ENCODE results near the gene CLDN6.

DNA sequence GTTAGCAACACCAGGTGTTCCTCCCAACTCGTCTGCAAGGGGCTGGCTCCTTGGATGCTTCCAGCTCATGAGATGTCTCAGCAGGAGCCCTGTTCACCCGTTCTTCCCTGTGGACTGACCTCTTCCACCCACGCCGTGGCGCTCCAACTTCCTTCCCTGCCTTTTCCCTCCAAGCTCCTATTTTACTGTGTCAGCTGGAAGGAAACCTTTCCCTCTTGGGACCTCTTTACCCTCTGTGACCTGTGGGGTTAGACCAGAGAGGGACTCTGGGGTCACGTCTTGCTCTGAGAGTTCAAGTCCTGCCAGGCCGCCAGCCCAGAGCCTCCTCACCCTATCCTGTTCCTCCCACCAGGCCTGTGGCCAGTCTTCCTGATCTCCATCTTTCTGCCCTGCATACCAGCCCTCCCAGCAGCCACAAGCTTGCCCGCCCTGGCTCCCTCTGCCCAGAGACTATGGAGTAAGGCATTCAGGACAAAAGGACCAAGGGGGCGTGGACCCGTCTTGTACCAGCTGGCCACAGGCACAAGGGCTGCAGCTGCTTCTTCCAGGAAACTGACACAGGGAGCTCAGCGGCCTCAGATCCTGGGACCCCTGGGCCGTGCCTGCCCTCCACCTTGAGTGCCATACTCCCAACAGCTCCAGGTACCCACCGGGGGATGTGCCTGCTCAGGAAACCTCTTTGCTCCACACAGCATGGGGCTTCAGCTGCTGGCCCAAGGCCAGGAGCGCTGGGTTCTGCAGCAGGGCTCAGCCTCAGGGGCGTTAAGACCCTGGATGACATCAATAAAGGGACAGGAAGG is 45.8 kb downstream of the CLDN6 start:
- TF ChIP-seq POLR2AphosphoS2 (IDR thresholded peaks at IDR 0.05; ENCODE audit: low read depth, low read length) = no peak
- no peak for TF ChIP-seq KAT7 (CRISPR knock-in tag; IDR thresholded peaks at IDR 0.05; ENCODE audit: borderline replicate concordance)
- no peak for TF ChIP-seq ZNF160 (CRISPR knock-in tag; IDR thresholded peaks at IDR 0.05)
- no peak for TF ChIP-seq ELF3 (CRISPR knock-in tag; IDR thresholded peaks at IDR 0.05)
- TF ChIP-seq ARHGAP35 (CRISPR knock-in tag; IDR thresholded peaks at IDR 0.05; ENCODE audit: borderline replicate concordance) = no peak
- TF ChIP-seq, protein P1, sequence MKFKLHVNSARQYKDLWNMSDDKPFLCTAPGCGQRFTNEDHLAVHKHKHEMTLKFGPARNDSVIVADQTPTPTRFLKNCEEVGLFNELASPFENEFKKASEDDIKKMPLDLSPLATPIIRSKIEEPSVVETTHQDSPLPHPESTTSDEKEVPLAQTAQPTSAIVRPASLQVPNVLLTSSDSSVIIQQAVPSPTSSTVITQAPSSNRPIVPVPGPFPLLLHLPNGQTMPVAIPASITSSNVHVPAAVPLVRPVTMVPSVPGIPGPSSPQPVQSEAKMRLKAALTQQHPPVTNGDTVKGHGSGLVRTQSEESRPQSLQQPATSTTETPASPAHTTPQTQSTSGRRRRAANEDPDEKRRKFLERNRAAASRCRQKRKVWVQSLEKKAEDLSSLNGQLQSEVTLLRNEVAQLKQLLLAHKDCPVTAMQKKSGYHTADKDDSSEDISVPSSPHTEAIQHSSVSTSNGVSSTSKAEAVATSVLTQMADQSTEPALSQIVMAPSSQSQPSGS (CRISPR knock-in tag; IDR thresholded peaks at IDR 0.05) = no peak
- TF ChIP-seq ZNF335 (CRISPR knock-in tag; IDR thresholded peaks at IDR 0.05) = no peak
- no peak for TF ChIP-seq ZNF232 (CRISPR knock-in tag; IDR thresholded peaks at IDR 0.05; ENCODE audit: borderline replicate concordance)
- no peak for TF ChIP-seq MXI1 (IDR thresholded peaks at IDR 0.05; ENCODE audit: borderline replicate concordance, low read depth, low read length)
